Endometrial microvascular endothelial cells (primary cell): Measurements from ENCODE around the gene MDH2. TPM values are rescaled to one million over a fixed set of nuclear protein-coding genes. Genes with fewer than 3 reads are reported as not detected.
"Not testable (repeated sequence)": the region's sequence is repeated elsewhere in the genome, so short reads cannot be mapped to it uniquely, and the experiment has no call there.

Source experiments
- in situ Hi-C: cut with HindIII; loops from 2 replicates; pipeline ENCODE4 v1.10.0; 2017; ENCODE audit warnings: low sequenced_read_pairs, low pct_unique_long_range_greater_than_20kb; ENCODE audit errors: inconsistent ontology term
- total RNA-seq: library from RNA; depleted of rRNA; stranded (reverse); fragments of >200 nt; gene quantifications from one replicate; pipeline ENCODE4 v1.2.3, GENCODE V29; 2015; ENCODE audit errors: inconsistent ontology term

Gene MDH2
- total RNA-seq, 1 donor from 2014 or later = 159 TPM

DNA sequence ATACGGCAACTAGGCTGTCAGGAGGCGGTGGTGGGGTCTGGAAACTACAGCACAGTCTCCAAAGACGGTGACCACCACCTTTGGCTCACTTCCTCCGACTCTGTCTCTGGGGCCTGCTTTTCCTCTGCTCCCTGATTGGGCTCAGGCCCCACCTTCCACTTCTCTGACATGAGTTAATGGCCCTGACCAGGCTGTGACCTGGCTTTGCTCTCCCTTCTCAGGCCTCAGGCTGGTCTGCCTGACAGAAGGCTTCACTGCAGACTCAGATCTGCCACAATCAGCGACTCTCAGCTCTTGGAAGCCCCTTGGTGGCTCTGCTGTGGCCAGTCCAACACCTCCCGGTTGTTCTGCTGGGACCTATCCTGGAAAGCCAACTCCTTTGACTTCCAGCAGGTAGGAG, 7.8 kb upstream of the MDH2 start:
- in situ Hi-C loops = no loop called here

DNA sequence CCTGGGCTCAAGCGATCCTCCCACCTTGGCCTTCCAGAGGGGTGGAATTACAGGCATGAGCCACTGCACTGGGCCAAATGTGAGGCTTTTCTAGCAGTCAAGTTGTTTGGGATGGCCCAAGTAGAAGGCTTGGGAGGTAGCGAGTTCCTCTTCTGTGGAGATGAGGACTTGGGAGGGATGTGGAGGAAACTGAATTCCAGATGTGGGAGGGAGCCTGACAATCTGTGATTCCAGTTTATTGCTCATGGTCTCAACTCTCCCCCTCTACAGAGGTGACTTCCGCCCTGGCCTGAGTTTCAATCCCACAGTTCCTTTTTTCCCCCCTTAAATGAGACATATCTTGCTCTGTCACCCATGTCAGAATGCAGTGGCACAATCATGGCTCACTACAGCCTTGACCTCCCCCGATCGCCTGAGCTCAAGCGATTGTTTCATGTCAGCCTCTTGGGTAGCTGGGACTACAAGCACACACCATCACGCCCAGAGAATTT, 3.5 kb upstream of the MDH2 start:
- in situ Hi-C loops = no loop called here

GRCh38 chr7:76047305-76047810, 548 bp upstream of the MDH2 start:
- in situ Hi-C loops = no loop called here

DNA sequence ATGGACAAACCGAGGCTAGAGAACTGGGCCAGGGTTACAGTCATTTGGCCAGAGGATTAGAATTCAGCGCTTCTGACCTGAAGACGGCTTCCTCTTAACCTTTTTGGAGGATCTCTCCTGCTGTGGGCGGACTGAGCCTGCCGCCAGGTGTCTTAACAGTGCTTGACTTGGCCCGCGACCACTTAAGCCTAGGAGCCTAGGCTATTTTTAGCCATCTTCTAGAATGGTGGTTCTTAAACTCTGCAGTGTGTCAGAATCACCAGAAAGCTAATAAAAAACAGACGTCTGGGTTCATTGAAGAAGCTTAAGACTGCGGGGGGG, 722 bp downstream of the MDH2 start:
- in situ Hi-C loops = no loop called here

DNA sequence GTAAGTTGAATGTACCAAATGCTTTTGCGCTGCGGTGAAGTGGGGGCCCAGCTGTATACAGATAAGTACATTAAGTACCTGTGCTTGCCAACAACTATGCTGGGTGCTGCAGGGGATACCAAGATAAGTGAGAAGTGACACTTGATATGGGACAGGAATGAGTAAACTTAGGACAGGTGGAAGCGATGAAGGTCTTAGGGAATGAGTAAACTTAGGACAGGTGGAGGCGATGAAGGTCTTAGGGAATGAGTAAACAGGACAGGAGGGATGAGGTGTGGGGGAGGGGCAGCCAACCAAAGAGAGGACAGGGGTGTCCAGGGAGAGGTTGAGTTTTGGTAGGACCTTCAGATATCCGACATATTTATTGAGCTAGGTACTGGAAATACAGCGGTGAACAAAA, 1.4 kb downstream of the MDH2 start:
- in situ Hi-C loops = no loop called here

GRCh38 chr7:76050545-76050944, 2.6 kb downstream of the MDH2 start:
- in situ Hi-C loops = no loop called here

- in situ Hi-C loops = no loop called here
Observed at GRCh38 chr7:76051840-76052239, 3.9 kb downstream of the MDH2 start.

- in situ Hi-C loops = not testable (repeated sequence)
Observed at GRCh38 chr7:76052681-76053080, 4.8 kb downstream of the MDH2 start.

DNA sequence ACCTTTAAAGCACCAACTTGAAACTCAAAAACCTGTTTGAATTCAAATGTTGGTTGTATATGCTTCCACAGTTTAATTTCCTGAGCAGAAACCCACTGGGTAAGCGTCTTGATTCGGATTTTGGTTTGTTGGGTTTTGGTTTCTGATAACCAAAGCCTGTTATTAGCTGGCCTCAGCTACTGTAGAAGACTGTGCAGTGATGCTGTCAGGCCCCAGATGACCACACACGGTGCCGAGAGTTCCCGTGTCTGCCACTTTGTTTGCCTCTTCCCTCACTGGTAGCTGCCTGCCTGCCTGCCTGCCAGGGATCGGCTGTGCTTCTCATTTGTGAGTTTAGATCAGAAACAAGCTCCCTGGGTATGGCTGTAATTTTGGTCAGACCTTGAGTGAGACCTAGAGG, 5.6 kb downstream of the MDH2 start:
- in situ Hi-C loops = no loop called here

GRCh38 chr7:76054123-76055120, 6.5 kb downstream of the MDH2 start:
- in situ Hi-C loops = no loop called here

DNA sequence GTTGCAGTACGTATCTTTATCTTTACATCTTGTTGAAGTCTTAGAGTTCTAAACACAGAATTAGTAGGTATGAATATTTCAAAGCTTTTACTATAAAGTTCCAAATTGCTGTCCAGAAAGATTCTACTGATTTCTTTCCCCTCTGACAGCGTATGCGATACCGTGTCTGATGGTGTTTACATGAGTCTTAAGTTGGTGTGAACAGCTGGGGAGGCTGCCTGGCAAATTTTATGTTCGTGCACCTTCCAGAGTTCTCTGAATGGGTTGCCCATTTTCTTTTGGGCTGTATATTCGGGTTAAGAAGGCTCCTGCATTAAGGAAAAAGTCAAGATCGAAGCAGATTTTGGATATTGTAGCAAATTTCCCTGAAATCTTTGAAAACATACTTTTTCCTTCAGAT, 8.3 kb downstream of the MDH2 start:
- in situ Hi-C loops = no loop called here

DNA sequence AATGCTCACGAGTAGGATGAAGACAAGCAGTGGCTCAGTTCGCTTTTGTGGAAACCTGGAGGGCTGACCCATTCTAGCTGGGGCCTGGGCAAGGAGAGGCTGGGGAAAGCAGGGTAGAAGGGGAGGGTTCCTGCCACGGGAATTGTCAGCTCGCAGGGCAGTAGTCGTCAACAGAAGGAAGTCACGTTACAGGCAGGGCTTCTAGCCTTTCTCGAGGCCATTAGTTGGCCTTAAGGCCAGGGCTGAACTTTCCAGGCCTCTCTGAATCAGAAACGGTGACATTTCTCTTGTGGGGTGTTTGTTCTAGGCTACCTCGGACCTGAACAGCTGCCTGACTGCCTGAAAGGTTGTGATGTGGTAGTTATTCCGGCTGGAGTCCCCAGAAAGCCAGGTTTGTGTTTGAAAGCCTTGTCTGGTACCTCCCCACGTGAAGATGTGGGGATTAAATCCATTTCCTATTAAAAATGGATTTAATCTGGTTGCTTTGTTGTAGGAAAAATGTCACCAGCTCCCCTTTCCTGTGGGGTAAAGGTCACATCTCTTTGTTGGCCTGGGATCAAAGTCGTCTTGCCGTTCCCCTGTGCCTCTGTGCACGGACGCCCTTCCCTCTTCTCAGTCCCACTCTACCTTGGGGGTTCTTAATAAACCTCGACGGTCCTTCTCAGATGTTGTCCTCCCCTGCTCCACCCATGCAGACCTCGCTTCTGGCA, 9.4 kb downstream of the MDH2 start:
- in situ Hi-C loops = no loop called here

GRCh38 chr7:76057813-76058145, 9.9 kb downstream of the MDH2 start:
- in situ Hi-C loops = no loop called here

DNA sequence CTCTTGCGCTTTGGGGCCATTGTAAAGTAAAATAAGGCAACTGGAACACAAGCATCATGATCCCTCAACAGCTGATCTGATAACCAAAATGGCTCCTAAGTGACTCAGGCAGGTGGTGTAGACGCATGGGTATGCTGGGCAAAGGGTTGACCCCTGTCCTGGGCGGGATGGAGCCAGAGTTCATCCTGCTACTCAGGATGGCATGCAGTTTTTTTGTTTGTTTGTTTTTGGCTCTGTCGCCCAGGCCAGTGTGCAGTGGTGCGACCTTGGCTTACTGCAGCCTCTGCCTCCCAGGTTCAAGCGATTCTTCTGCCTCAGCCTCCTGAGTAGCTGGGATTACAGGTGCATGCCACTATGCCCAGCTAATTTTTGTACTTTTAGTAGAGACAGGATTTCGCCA, 10.8 kb downstream of the MDH2 start:
- in situ Hi-C loops = not testable (repeated sequence)

DNA sequence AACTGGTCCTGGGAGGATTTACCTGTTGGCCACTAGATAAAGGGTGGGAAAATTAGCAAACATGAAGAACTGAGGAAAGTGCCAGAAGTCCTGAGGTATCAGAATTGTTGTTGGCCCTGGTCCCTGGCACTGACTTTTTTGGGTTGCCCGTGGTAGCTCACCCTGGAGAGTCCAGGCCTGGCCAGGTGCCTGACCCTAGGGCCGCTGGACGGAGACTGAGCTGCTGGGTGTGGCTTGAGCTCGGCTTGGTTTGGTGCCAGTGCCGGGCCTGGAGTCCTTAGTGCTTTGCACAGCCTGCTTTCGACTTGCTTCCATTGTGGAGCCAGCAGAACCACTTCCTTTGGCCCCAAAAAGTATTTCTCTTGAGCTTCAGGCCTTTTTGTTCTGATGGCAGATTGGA, 12.9 kb downstream of the MDH2 start:
- in situ Hi-C loops = no loop called here

- in situ Hi-C loops = no loop called here
Observed at GRCh38 chr7:76062254-76062653, 14.3 kb downstream of the MDH2 start.

DNA sequence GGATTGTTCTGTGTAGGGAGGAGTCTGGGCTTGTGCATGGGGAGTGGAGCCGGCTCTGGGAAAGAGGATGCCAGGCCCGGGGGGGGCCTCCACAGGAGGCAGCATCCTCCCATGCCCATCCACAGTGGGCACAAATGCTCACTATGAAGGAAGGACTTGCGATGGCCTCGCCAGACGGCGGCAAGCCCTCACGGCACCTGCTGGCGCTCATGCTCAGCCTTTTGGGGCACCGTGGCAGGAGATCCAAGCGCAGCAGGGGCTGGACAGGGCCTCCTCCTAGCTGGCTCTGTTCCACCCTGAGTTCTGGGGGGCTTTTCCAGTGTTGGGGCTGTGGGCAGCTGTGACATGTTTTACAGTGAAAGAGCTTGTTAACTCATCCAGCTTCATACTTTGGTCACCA, 15.2 kb downstream of the MDH2 start:
- in situ Hi-C loops = no loop called here

DNA sequence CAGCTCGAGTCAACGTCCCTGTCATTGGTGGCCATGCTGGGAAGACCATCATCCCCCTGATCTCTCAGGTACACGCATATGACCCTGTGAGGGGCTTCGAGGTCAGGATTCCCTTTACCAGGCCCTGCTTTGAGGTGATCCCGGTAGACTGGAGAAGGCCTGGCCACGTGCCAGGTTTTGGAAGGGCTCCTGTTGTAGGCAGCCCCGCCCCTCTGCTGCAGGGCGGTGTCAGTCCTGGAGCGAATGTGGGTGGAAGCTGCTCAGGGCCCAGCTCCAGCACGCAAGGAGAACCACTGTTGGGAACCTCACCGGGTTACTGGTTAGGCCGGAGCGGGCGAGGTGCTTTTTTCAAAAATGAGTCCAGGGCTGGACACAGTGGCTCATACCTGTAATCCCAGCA, 15.6 kb downstream of the MDH2 start:
- in situ Hi-C loops = no loop called here

- in situ Hi-C loops = no loop called here
Observed at GRCh38 chr7:76064208-76064970, 16.5 kb downstream of the MDH2 start.
